Heart left ventricle (tissue), 16 donors: ENCODE results near the gene DOCK9. TPM values are rescaled to one million over a fixed set of nuclear protein-coding genes. Genes with fewer than 3 reads are reported as not detected.

Experiments
- ATAC-seq, 4 donors: fragments of 200-7000 bp; cut with Tn5 transposase; one replicate each; pipeline ENCODE4 v1.9.1; 2020 to 2022; ENCODE audit warnings: moderate library complexity in 4 of 4, mild to moderate bottlenecking in 3 of 4, moderate number of reproducible peaks in 1 of 4
- DNase-seq, 5 donors: peaks; one replicate each; pipeline ENCODE4 v3.0.0-alpha.2; 2020
- H3K27ac ChIP-seq, 12 donors: fragments of 200-600 bp; sonication (generic) in 4 of 12; one replicate each; pipeline versions ENCODE4 v1.5.0 to v1.8.0; 2016 to 2022; ENCODE audit warnings: mild to moderate bottlenecking in 2 of 12
- H3K27me3 ChIP-seq, 9 donors: fragments of 200-600 bp; sonication (generic) in 2 of 9; one replicate each; pipeline versions ENCODE4 v1.5.1 to v1.8.0; 2016 to 2022; ENCODE audit warnings: mild to moderate bottlenecking in 3 of 9
- H3K36me3 ChIP-seq, 9 donors: fragments of 200-600 bp; sonication (generic) in 2 of 9; one replicate each; pipeline versions ENCODE4 v1.5.0 to v1.8.0; 2018 to 2022; ENCODE audit warnings: mild to moderate bottlenecking in 2 of 9
- H3K4me1 ChIP-seq, 12 donors: fragments of 200-600 bp; sonication (generic) in 4 of 12; one replicate each; pipeline versions ENCODE4 v1.5.0 to v1.8.0; 2016 to 2022; ENCODE audit warnings: mild to moderate bottlenecking in 3 of 12
- H3K4me3 ChIP-seq, 12 donors: fragments of 200-600 bp; sonication (generic) in 4 of 12; one replicate each; pipeline versions ENCODE4 v1.5.0 to v1.8.0; 2017 to 2022; ENCODE audit warnings: mild to moderate bottlenecking in 9 of 12, moderate library complexity in 4 of 12
- H3K9me3 ChIP-seq, 12 donors: fragments of 200-600 bp; sonication (generic) in 4 of 12; one replicate each; pipeline versions ENCODE4 v1.5.0 to v1.8.0; 2016 to 2022; ENCODE audit warnings: mild to moderate bottlenecking in 1 of 12
- POLR2A ChIP-seq, 2 donors: fragments of 450-650 bp; IDR thresholded peaks; one replicate each; pipeline ENCODE4 v1.6.1; 2017; ENCODE audit warnings: antibody characterized with exemption in 2 of 2, mild to moderate bottlenecking in 2 of 2, moderate library complexity in 2 of 2
- WGBS, 4 donors: extraction: QIAGEN DNeasy Blood & Tissue Kit in 2 of 4; methylation state at CpG; one replicate each; pipeline versions ENCODE4 v1.1.5 to v1.1.7; 2013 to 2018; 5-methylcytosine and 5-hydroxymethylcytosine counted together
- intact Hi-C, 10 donors: fragments of 100-400 bp; cut with DNase I; formaldehyde crosslinking; loops; one replicate each; pipeline versions ENCODE4 v1.11.1 to v1.14.2; 2022
- polyA plus RNA-seq, 2 donors: library from polyadenylated mRNA; stranded (reverse); fragments of 200-250 nt; gene quantifications; one replicate each; pipeline ENCODE4 v1.2.3, GENCODE V29; 2013
- total RNA-seq, 9 donors: library from RNA; depleted of rRNA in 2 of 9; stranded (reverse); fragments of >200 nt in 2 of 9; fragmentation: NEBNext Ultra II Directional in 3 of 9; extraction: Animal tissue kit (Norgen Biotek cat#: 25700) in 3 of 9; gene quantifications; one replicate each; pipeline versions ENCODE4 v1.1.0 to v1.2.4, GENCODE V29; 2016 to 2023
- TF ChIP-seq, protein P1 (sequence below), 12 donors: fragments of 200-600 bp; sonication (generic) in 4 of 12; IDR thresholded peaks; one replicate each; pipeline versions ENCODE4 v1.5.0 to v1.8.0; 2018 to 2022; ENCODE audit warnings: antibody characterized with exemption in 12 of 12, mild to moderate bottlenecking in 5 of 12
- donor health status: ischemic (EF 13 %, LVEDD 7.1; RV severe dilation, severe dysfunction).
- donor health status: healthy with polysubstance abuse.
- donor health status: DM: no; HTN: yes; CAD: no.
- donor health status: DM: no; HTN: no; CAD: no.
- donor health status: ischemic (EF 25% LVEDD 6.9; RV normal size, moderate dysfunction).
- donor health status: ischemic (EF 25% LVEDD 5.7; RV mildly dilated, moderate dysfunction).
- donor health status: healthy.
- donor health status: DM: yes; HTN: yes; CAD: no.
- donor health status: ischemic (EF 35%, LVEDD 5.7; RV mildly dilated, moderate dysfunction).
- donor health status: nonischemic (EF 11% LVEDD 7.7; RV severe dilation, severe dysfunction).
- donor health status: DM: yes; HTN: yes; CAD: no.
- donor health status: PGD.
- donor health status: ischemic (EF 29% LVEDD 5.4; RV normal size, mild dysfunction).
- donor health status: nonischemic (EF 23%, LVEDD 6.1; RV moderate dilation, normal function).

The DOCK9 gene
- total and polyA plus RNA-seq, 11 donors: 21.4 to 128 (median 45.2) TPM

DNA sequence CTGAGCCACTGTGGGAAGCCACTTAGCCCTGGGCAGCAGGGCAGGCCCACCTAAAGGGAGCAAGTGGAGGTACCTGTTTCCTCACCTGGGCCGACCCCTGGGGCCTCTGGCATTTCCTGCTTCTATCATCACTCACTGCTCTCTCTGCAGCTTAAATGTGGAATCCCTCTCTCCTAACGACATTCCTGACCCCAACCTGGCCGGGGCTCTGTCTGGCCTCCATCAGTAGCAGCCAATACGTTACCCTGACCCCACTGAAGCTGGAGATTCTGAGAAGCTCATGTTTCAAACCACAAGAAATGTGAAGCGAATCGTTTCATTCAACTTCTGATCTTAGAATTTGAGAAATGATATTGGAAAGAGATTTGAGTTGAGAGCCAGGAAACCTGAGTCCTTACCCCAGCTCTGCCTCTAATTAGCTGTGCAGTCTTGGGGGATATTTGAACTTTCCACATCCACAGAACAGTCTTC is 39.9 kb downstream of the DOCK9 start:
- peaks cover 0 to 45% (median 30%) of the 10 kb centered on the region in 12 donors for H3K4me1 ChIP-seq
- 63 to 73% (median 68%) methylated on average over 6 of the region's 6 CpGs for WGBS, 4 donors
- H3K4me3 ChIP-seq: no peak overlapping the region
- peak overlapping the region in 3 of 12 donors; percentile 17 to 64 (median 58) for H3K27ac ChIP-seq
- H3K36me3 ChIP-seq: no peaks in the 10 kb centered on the region
- DNase-seq (no peak), ATAC-seq (no peak)
- H3K27me3 ChIP-seq: no peaks in the 10 kb centered on the region
- TF ChIP-seq, protein P1, sequence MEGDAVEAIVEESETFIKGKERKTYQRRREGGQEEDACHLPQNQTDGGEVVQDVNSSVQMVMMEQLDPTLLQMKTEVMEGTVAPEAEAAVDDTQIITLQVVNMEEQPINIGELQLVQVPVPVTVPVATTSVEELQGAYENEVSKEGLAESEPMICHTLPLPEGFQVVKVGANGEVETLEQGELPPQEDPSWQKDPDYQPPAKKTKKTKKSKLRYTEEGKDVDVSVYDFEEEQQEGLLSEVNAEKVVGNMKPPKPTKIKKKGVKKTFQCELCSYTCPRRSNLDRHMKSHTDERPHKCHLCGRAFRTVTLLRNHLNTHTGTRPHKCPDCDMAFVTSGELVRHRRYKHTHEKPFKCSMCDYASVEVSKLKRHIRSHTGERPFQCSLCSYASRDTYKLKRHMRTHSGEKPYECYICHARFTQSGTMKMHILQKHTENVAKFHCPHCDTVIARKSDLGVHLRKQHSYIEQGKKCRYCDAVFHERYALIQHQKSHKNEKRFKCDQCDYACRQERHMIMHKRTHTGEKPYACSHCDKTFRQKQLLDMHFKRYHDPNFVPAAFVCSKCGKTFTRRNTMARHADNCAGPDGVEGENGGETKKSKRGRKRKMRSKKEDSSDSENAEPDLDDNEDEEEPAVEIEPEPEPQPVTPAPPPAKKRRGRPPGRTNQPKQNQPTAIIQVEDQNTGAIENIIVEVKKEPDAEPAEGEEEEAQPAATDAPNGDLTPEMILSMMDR (IDR thresholded peaks at IDR 0.05): no peak
- TF ChIP-seq POLR2A (IDR thresholded peaks at IDR 0.05): no peak
- H3K9me3 ChIP-seq: peaks cover 0 to 18% (median 12%) of the 10 kb centered on the region in 12 donors
- intact Hi-C loops: no loop called here

GRCh38 chr13:98934243-98934642 is 43.6 kb downstream of the DOCK9 start:
- DNase-seq: no peak
- H3K4me3 ChIP-seq: no peak overlapping the region
- ATAC-seq: no peak
- H3K36me3 ChIP-seq: no peaks in the 10 kb centered on the region
- WGBS, 4 donors: 96 to 100% (median 98%) methylated on average over 3 of the region's 3 CpGs
- intact Hi-C loops: no loop called here
- H3K9me3 ChIP-seq: peaks cover 0 to 18% (median 12%) of the 10 kb centered on the region in 12 donors
- no peaks in the 10 kb centered on the region for H3K27me3 ChIP-seq
- peaks cover 0 to 23% (median 16%) of the 10 kb centered on the region in 12 donors for H3K4me1 ChIP-seq
- no peak for TF ChIP-seq POLR2A (IDR thresholded peaks at IDR 0.05)
- TF ChIP-seq, protein P1 (IDR thresholded peaks at IDR 0.05): no peak
- no peak overlapping the region for H3K27ac ChIP-seq

DNA sequence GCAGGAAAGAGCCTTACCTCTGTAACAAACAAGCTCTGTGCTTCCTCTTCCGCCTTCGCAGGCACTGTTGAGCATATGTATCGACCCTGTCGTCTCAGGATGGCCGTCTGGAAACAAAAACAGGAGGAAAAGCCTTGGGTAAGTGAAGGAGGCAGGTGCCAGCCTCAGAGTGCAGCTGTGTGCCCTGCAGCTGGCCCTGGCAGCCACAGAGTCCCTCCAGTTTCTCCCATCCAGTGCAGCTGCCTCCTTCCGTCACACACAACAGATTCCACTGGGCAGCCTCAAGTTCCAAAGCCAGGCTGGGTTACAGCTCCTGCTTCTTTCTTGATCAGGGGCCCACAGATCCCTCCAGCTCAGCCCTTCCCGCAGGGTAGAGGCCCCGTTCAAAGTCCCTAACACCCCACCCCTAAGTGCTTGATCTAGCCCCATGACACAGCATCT is 47.7 kb downstream of the DOCK9 start:
- H3K9me3 ChIP-seq: peaks cover 0 to 18% (median 12%) of the 10 kb centered on the region in 12 donors
- H3K27me3 ChIP-seq: no peaks in the 10 kb centered on the region
- intact Hi-C loops: no loop called here
- peaks cover 0 to 7% (median 0%) of the 10 kb centered on the region in 9 donors for H3K36me3 ChIP-seq
- no peak overlapping the region for H3K4me3 ChIP-seq
- no peak for TF ChIP-seq POLR2A (IDR thresholded peaks at IDR 0.05)
- TF ChIP-seq, protein P1 (IDR thresholded peaks at IDR 0.05): no peak
- DNase-seq (no peak), ATAC-seq (no peak)
- H3K4me1 ChIP-seq: peaks cover 0 to 33% (median 21%) of the 10 kb centered on the region in 12 donors
- WGBS, 4 donors: 47 to 77% (median 60%) methylated on average over 8 of the region's 8 CpGs
- H3K27ac ChIP-seq: peak overlapping the region in 9 of 12 donors; percentile 0 to 81 (median 31)

DNA sequence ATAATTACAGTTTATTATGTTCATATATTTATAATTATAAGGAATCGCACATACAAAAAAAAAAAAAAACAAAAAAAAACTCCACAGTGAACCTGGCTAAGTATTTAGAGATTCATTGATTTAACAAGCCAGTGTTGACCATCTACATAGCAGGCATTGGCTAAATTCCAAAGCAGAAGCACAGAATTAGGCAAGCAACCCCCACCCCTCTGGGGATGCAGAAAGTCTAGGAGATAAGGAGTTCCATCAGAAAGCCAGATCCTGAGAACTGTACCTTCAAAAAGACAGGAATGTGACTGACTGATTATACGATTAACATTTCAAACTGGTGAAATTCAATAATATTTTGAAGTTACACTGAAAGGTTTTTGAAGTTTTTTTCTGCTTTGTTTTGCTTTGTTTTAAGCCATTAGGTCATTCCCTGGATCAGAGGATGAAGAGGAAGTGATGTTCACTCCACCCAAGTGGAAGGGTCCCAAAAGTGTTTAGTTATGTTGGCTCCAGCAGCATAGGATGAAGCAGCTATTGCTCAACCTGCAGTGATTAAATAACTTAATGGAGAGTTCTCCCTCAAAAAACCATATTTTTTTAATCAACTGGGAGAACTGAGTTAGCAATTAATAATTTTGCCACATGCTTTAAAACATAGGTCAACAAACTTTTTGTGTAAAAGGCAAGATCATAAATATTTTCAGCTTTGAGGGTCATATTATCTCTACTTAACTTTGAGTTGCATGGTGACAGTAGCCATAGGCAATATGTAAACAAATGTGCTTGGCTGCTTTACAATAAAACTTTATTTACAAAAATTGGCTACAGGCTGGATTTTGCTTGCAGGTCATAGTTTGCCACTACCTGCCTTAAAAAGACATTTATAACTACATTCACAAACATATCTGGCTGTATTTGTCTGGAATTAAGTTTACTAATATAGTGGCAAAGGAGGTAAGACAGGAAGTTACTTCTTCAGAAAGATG is 49.6 kb downstream of the DOCK9 start:
- intact Hi-C loops: loop anchor here in 2 of 10 donors (5.0 kb wide), 1 partner anchor 34 kb away; no protein-coding TSS in a partner anchor

More for the DNA sequence above, 49.6 kb downstream of the DOCK9 start:
- peak; percentile 84 to 95 (median 94) for ATAC-seq
- 43 to 61% (median 53%) methylated on average over 2 of the region's 2 CpGs for whole genome bisulfite sequencing, 4 donors
- Histone ChIP-seq H3K4me3 (no peak overlapping the region), H3K9me3 (peaks cover 0 to under 1% (median 0%) of the 10 kb centered on the region in 12 donors), H3K4me1 (peaks cover 0 to 51% (median 31%) of the 10 kb centered on the region in 12 donors), H3K36me3 (peaks cover 0 to 8% (median 0%) of the 10 kb centered on the region in 9 donors), H3K27me3 (no peaks in the 10 kb centered on the region), H3K27ac (peak overlapping the region; percentile 14 to 81 (median 64))
- peak in 2 of 5 donors; percentile 60 to 68 for DNase-seq
- no peak for TF ChIP-seq POLR2A (IDR thresholded peaks at IDR 0.05)
- TF ChIP-seq, protein P1 (IDR thresholded peaks at IDR 0.05): no peak
